ENCODE data around the gene CALY.

Gene CALY

DNA sequence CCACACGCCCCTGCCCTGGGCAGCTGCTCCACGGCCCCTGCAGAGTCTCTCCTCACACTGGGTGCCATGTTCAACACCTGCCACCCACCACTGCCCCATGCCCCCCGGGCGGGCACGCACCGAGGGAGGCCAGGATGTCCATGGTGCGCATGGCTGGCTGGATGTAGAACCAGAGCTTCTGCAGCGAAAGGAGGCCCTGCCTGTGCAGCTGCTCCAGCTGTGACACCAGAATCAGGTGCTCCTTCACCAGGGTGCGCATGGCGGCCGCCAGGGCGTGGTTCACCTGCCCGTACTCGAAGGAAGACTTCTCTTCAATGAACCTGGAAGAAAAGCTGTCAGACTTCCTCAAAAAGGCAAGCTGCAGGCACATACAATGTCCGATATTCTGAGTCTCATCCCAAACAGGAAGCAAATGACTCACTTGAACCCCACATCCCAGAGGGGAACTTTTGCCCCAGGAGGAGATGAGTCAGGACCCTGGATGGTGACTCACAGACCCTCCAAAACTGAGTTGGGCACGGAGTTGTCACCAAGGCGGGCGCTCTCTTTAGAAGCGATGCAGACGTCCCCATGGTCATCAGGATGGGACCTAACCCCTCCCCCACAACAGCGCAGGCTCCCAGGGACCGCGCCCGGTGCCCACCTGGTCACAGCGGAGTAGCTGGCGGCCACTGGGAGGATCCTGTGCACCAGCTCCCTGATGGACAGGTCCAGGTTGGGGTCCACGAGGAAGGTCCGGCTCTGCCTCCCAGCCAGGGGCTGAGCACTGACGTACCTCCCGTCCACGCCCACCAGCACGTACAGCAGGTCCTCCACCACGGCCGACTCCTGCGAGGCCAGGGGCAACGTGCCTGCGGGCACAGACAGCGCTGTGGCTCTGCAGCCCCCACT lies 43.5 kb downstream of the CALY start:
- no peak overlapping the region for H3K4me3 ChIP-seq (ENCODE audit: low read depth, low read length)
- POLR2A ChIA-PET, result interaction anchor here (0.9 kb wide), 1 partner anchor 34 kb away, joined by 4 read pairs; no protein-coding TSS in a partner anchor
- CTCF ChIA-PET, result interaction anchor here (0.7 to 1.5 kb wide), 5 partner anchors 12 to 36 kb away, joined by 3 to 5 read pairs (median 4); no protein-coding TSS in a partner anchor
- DNase-seq (ENCODE audit: low read depth, low spot score), result no peak
- TF ChIP-seq, protein P1, sequence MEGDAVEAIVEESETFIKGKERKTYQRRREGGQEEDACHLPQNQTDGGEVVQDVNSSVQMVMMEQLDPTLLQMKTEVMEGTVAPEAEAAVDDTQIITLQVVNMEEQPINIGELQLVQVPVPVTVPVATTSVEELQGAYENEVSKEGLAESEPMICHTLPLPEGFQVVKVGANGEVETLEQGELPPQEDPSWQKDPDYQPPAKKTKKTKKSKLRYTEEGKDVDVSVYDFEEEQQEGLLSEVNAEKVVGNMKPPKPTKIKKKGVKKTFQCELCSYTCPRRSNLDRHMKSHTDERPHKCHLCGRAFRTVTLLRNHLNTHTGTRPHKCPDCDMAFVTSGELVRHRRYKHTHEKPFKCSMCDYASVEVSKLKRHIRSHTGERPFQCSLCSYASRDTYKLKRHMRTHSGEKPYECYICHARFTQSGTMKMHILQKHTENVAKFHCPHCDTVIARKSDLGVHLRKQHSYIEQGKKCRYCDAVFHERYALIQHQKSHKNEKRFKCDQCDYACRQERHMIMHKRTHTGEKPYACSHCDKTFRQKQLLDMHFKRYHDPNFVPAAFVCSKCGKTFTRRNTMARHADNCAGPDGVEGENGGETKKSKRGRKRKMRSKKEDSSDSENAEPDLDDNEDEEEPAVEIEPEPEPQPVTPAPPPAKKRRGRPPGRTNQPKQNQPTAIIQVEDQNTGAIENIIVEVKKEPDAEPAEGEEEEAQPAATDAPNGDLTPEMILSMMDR (IDR thresholded peaks at IDR 0.05; ENCODE audit: insufficient read depth, low read length, missing control alignments), result no peak

DNA sequence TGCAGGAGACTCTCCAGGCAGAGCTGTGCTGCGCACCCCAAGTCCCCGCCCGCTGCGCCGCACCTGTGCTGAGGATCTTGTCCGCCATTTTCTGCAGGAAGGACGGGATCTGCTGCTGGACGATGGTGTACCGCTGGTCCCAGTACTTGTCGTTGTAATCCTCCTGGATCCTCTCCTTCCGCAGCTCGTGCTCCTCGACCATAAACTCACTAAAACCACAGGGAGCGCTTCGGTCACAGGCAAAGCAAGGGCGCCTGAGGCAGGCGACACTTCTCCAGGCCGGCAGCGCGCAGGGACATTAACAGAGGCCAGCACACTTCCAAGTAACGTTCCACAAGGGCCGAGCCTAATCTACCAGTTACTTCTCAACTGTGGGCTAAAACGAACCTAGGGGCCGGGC lies 46.9 kb downstream of the CALY start:
- TF ChIP-seq, protein P1 (IDR thresholded peaks at IDR 0.05; ENCODE audit: insufficient read depth, low read length, missing control alignments), result no peak
- no peak for DNase-seq (ENCODE audit: low read depth, low spot score)
- CTCF ChIA-PET, result no interaction called here
- no peak overlapping the region for H3K4me3 ChIP-seq (ENCODE audit: low read depth, low read length)
- POLR2A ChIA-PET, result no interaction called here

GRCh38 chr10:133287832-133288500 lies 48.7 kb downstream of the CALY start:
- TF ChIP-seq, protein P1 (IDR thresholded peaks at IDR 0.05; ENCODE audit: insufficient read depth, low read length, missing control alignments), result no peak
- ChIA-PET CTCF (interaction anchor here (1.0 to 2.5 kb wide), 2 partner anchors 10 to 20 kb away, joined by 3 to 10 read pairs; no protein-coding TSS in a partner anchor), POLR2A (no interaction called here)
- H3K4me3 ChIP-seq (ENCODE audit: low read depth, low read length), result no peak overlapping the region
- no peak for DNase-seq (ENCODE audit: low read depth, low spot score)

- no peak overlapping the region for H3K4me3 ChIP-seq (ENCODE audit: low read depth, low read length)
- CTCF ChIA-PET, result interaction anchor here (1.1 kb wide), 1 partner anchor 21 kb away, joined by 3 read pairs; no protein-coding TSS in a partner anchor
- TF ChIP-seq, protein P1 (IDR thresholded peaks at IDR 0.05; ENCODE audit: insufficient read depth, low read length, missing control alignments), result no peak
- DNase-seq (ENCODE audit: low read depth, low spot score), result no peak
- POLR2A ChIA-PET, result no interaction called here
Observed at GRCh38 chr10:133286366-133286765, 50.3 kb downstream of the CALY start.

- no peak for DNase-seq (ENCODE audit: low read depth, low spot score)
- TF ChIP-seq, protein P1 (IDR thresholded peaks at IDR 0.05; ENCODE audit: insufficient read depth, low read length, missing control alignments), result no peak
- ChIA-PET CTCF (interaction anchor here (0.8 kb wide), 1 partner anchor 22 kb away, joined by 3 read pairs; no protein-coding TSS in a partner anchor), POLR2A (no interaction called here)
- H3K4me3 ChIP-seq (ENCODE audit: low read depth, low read length), result no peak overlapping the region
Observed at GRCh38 chr10:133285217-133285616, 51.5 kb downstream of the CALY start.

- POLR2A ChIA-PET, result no interaction called here
- CTCF ChIA-PET, result no interaction called here
Observed at GRCh38 chr10:133283931-133284330, 52.8 kb downstream of the CALY start.

More at GRCh38 chr10:133283931-133284330, 52.8 kb downstream of the CALY start:
- TF ChIP-seq, protein P1 (IDR thresholded peaks at IDR 0.05; ENCODE audit: insufficient read depth, low read length, missing control alignments), result no peak
- H3K4me3 ChIP-seq (ENCODE audit: low read depth, low read length), result no peak overlapping the region
- no peak for DNase-seq (ENCODE audit: low read depth, low spot score)
